GM23338 (cell line): ENCODE data around the gene GAS2. TPM values are rescaled to one million over a fixed set of nuclear protein-coding genes. Genes with fewer than 3 reads are reported as not detected.

ENCODE experiments used
- ATAC-seq: fragments of 200-7000 bp; cut with Tn5 transposase; 3 replicates; pipeline ENCODE4 v1.9.1; 2020
- DNase-seq: peaks from one replicate; pipeline ENCODE4 v3.0.0-alpha.2; 2015; ENCODE audit warnings: low spot score
- H2AFZ ChIP-seq: fragments of 200-600 bp; sonication (generic); 2 replicates; pipeline ENCODE4 v1.8.0; 2016; ENCODE audit warnings: antibody characterized with exemption, mild to moderate bottlenecking, moderate library complexity
- H3F3A ChIP-seq: fragments of 200-600 bp; sonication (generic); replicated peaks from 2 replicates; pipeline ENCODE4 v1.8.0; 2017; ENCODE audit warnings: antibody characterized with exemption, mixed run types, low read depth
- H3K27ac ChIP-seq: fragments of 200-600 bp; sonication (generic); 2 replicates; pipeline ENCODE4 v1.6.1; 2016; ENCODE audit warnings: low read depth
- H3K27me3 ChIP-seq: fragments of 200-600 bp; sonication (generic); 2 replicates; pipeline ENCODE4 v1.8.0; 2016; ENCODE audit warnings: mild to moderate bottlenecking, mixed run types, moderate library complexity; ENCODE audit not compliant: insufficient read depth
- H3K36me3 ChIP-seq: fragments of 200-600 bp; sonication (generic); 2 replicates; pipeline ENCODE4 v1.8.0; 2016; ENCODE audit warnings: mild to moderate bottlenecking; ENCODE audit not compliant: insufficient read depth
- H3K4me1 ChIP-seq: fragments of 200-600 bp; sonication (generic); 2 replicates; pipeline ENCODE4 v1.8.0; 2016; ENCODE audit warnings: mild to moderate bottlenecking, moderate library complexity; ENCODE audit not compliant: insufficient read depth
- H3K4me2 ChIP-seq: fragments of 200-600 bp; sonication (generic); 2 replicates; pipeline ENCODE4 v1.7.1; 2017; ENCODE audit warnings: mixed run types
- H3K4me3 ChIP-seq: fragments of 200-600 bp; sonication (generic); 2 replicates; pipeline ENCODE4 v1.6.1; 2016; ENCODE audit warnings: mixed run types
- H3K79me2 ChIP-seq: fragments of 200-600 bp; sonication (generic); replicated peaks from 2 replicates; pipeline ENCODE4 v1.8.0; 2017; ENCODE audit warnings: mild to moderate bottlenecking; ENCODE audit not compliant: insufficient read depth
- H3K9me2 ChIP-seq: fragments of 200-600 bp; sonication (generic); 2 replicates; pipeline ENCODE4 v1.8.0; 2017; ENCODE audit not compliant: insufficient read depth
- H4K20me1 ChIP-seq: fragments of 200-600 bp; sonication (generic); replicated peaks from 2 replicates; pipeline ENCODE4 v1.8.0; 2017; ENCODE audit warnings: mild to moderate bottlenecking; ENCODE audit not compliant: insufficient read depth
- H3K27ac Mint-ChIP-seq: 2 replicates; pipeline ENCODE4 v1.8.0; 2020; ENCODE audit warnings: inconsistent platforms, mild to moderate bottlenecking, moderate library complexity, mixed read lengths
- H3K27me3 Mint-ChIP-seq: 3 replicates; pipeline ENCODE4 v1.8.0; 2022; ENCODE audit warnings: low read depth, mild to moderate bottlenecking, moderate library complexity, mixed read lengths, inconsistent platforms; ENCODE audit not compliant: insufficient read depth, poor library complexity
- H3K36me3 Mint-ChIP-seq: 3 replicates; pipeline ENCODE4 v1.8.0; 2021; ENCODE audit warnings: low read depth, mild to moderate bottlenecking, inconsistent platforms, moderate library complexity, mixed read lengths
- H3K4me1 Mint-ChIP-seq: 3 replicates; pipeline ENCODE4 v1.8.0; 2020; ENCODE audit warnings: mild to moderate bottlenecking, inconsistent platforms, mixed read lengths
- H3K4me3 Mint-ChIP-seq: 3 replicates; pipeline ENCODE4 v1.8.0; 2021; ENCODE audit warnings: moderate library complexity, mild to moderate bottlenecking, inconsistent platforms, mixed read lengths
- H3K9me3 Mint-ChIP-seq: 3 replicates; pipeline ENCODE4 v1.8.0; 2020; ENCODE audit warnings: moderate library complexity, mild to moderate bottlenecking, inconsistent platforms, mixed read lengths
- CREB1 ChIP-seq: fragments of 250-450 bp; sonication (Bioruptor Pico); IDR thresholded peaks from 2 replicates; pipeline ENCODE4 v1.5.0; 2020; ENCODE audit warnings: low read depth, mild to moderate bottlenecking, moderate library complexity
- ETS1 ChIP-seq: IDR thresholded peaks from 2 replicates; pipeline ENCODE4 v1.6.1; 2016; ENCODE audit warnings: antibody characterized with exemption
- EZH2phosphoT487 ChIP-seq: fragments of 200-600 bp; sonication (generic); IDR thresholded peaks from one replicate; pipeline ENCODE4 v1.8.1; 2018; ENCODE audit warnings: antibody characterized with exemption; ENCODE audit not compliant: unreplicated experiment
- JUNB ChIP-seq: IDR thresholded peaks from one replicate; pipeline ENCODE4 v1.6.1; 2016; ENCODE audit warnings: antibody characterized with exemption; ENCODE audit not compliant: unreplicated experiment
- NANOG ChIP-seq: IDR thresholded peaks from 2 replicates; pipeline ENCODE4 v1.6.1; 2016; ENCODE audit warnings: antibody characterized with exemption, borderline replicate concordance
- POLR2AphosphoS5 ChIP-seq: IDR thresholded peaks from 2 replicates; pipeline ENCODE4 v1.6.1; 2016; ENCODE audit warnings: antibody characterized with exemption, low read depth
- REST ChIP-seq: IDR thresholded peaks from one replicate; pipeline ENCODE4 v1.6.1; 2018; ENCODE audit warnings: antibody characterized with exemption; ENCODE audit not compliant: unreplicated experiment
- STAT1 ChIP-seq: IDR thresholded peaks from one replicate; pipeline ENCODE4 v1.6.1; 2016; ENCODE audit warnings: antibody characterized with exemption; ENCODE audit not compliant: unreplicated experiment
- ZNF114 ChIP-seq: fragments of 250-450 bp; sonication (Bioruptor Pico); IDR thresholded peaks from 2 replicates; pipeline ENCODE4 v1.5.0; 2020; ENCODE audit warnings: mild to moderate bottlenecking, moderate library complexity
- ZNF331 ChIP-seq: fragments of 250-450 bp; sonication (Bioruptor Pico); IDR thresholded peaks from 2 replicates; pipeline ENCODE4 v1.5.0; 2020; ENCODE audit warnings: low read depth, mild to moderate bottlenecking, moderate library complexity
- ZNF462 ChIP-seq: fragments of 250-450 bp; sonication (Bioruptor Pico); IDR thresholded peaks from 2 replicates; pipeline ENCODE4 v1.5.0; 2020; ENCODE audit warnings: mild to moderate bottlenecking, moderate library complexity
- polyA plus RNA-seq: library from polyadenylated mRNA; unstranded; fragments of >200 nt; fragmentation: Nextera tagmentation; extraction: Ambion mirVana; gene quantifications from 2 replicates; pipeline ENCODE4 v1.2.1, GENCODE V29; 2016
- total RNA-seq: library from RNA; depleted of rRNA; stranded (reverse); fragments of >200 nt; shearing (Covaris generic); gene quantifications from 2 replicates; pipeline ENCODE4 v1.2.3, GENCODE V29; 2014

Gene GAS2
- total and polyA plus RNA-seq, 2 experiments from 2014 or later = 2.6 to 6.7 TPM

GRCh38 chr11:22808571-22809197 is 142.3 kb downstream of the GAS2 start:
- H3K27ac Mint-ChIP-seq = no peak overlapping the region

More at GRCh38 chr11:22808571-22809197, 142.3 kb downstream of the GAS2 start:
- Histone ChIP-seq H3K9me2 (peaks cover 6% of the 10 kb centered on the region; the same call in 1 of the 2 replicates), H3K4me1 (no peaks in the 10 kb centered on the region), H4K20me1 (no peaks in the 10 kb centered on the region), H3K27ac (no peak overlapping the region), H3K4me2 (no peak overlapping the region), H3F3A (no peaks in the 10 kb centered on the region), H2AFZ (no peak overlapping the region), H3K4me3 (no peak overlapping the region), H3K79me2 (no peaks in the 10 kb centered on the region), H3K27me3 (no peaks in the 10 kb centered on the region), H3K36me3 (no peaks in the 10 kb centered on the region)
- Mint-ChIP-seq H3K9me3 (peaks cover 11% of the 10 kb centered on the region; the same call in 2 of the 3 replicates), H3K4me1 (peaks cover 6% of the 10 kb centered on the region; the same call in 2 of the 3 replicates), H3K36me3 (peaks cover 9% of the 10 kb centered on the region; the same call in 2 of the 3 replicates), H3K4me3 (no peak overlapping the region), H3K27me3 (no peaks in the 10 kb centered on the region)
- ATAC-seq = no peak
- DNase-seq = no peak
- TF ChIP-seq STAT1 = no peak
- no peak for TF ChIP-seq ZNF331
- no peak for TF ChIP-seq CREB1 (CRISPR knock-in tag)
- TF ChIP-seq JUNB = no peak
- no peak for TF ChIP-seq ZNF462
- TF ChIP-seq POLR2AphosphoS5 = no peak
- TF ChIP-seq ZNF114 (CRISPR knock-in tag) = no peak
- no peak for TF ChIP-seq NANOG
- TF ChIP-seq REST = no peak
- no peak for TF ChIP-seq ETS1
- no peak for TF ChIP-seq EZH2phosphoT487
